Esophagus squamous epithelium (tissue), 5 donors: ENCODE results near the gene CADPS. TPM values are rescaled to one million over a fixed set of nuclear protein-coding genes. Genes with fewer than 3 reads are reported as not detected.

Source experiments
- DNase-seq: peaks from one replicate; lab custom pipeline; 2025; lab: John Stamatoyannopoulos, UW
- H3K27ac ChIP-seq, 4 donors: fragments of 200-600 bp; sonication (generic); one replicate each; pipeline ENCODE4 v1.5.1; 2016 to 2019; ENCODE audit warnings: mild to moderate bottlenecking in 1 of 4
- H3K27me3 ChIP-seq, 4 donors: fragments of 200-600 bp; sonication (generic); 1 replicate in 3 of 4; 2 replicates in 1 of 4; pipeline versions ENCODE4 v1.5.1 to v1.6.0; 2017 to 2021; ENCODE audit warnings: antibody characterized with exemption in 1 of 4
- H3K36me3 ChIP-seq, 3 donors: fragments of 200-600 bp; sonication (generic); one replicate each; pipeline ENCODE4 v1.5.1; 2016 to 2019
- H3K4me1 ChIP-seq, 3 donors: fragments of 200-600 bp; sonication (generic); one replicate each; pipeline ENCODE4 v1.5.1; 2017 to 2019
- H3K4me3 ChIP-seq, 4 donors: fragments of 200-600 bp; sonication (generic); 1 replicate in 3 of 4; 2 replicates in 1 of 4; pipeline ENCODE4 v1.5.1; 2016 to 2019; ENCODE audit warnings: mild to moderate bottlenecking in 2 of 4, moderate library complexity in 1 of 4
- H3K9me3 ChIP-seq, 3 donors: fragments of 200-600 bp; sonication (generic); one replicate each; pipeline ENCODE4 v1.5.1; 2016 to 2019
- CTCF ChIP-seq, 6 experiments: fragments of 450-650 bp in 4 of 6; fragments of 200-600 bp in 2 of 6; sonication (generic) in 2 of 6; IDR thresholded peaks; one replicate each; pipeline ENCODE4 v1.5.1; 2016 to 2019; ENCODE audit warnings: antibody characterized with exemption in 6 of 6, mild to moderate bottlenecking in 4 of 6, moderate library complexity in 4 of 6
- POLR2A ChIP-seq, 4 donors: fragments of 450-650 bp; IDR thresholded peaks; one replicate each; pipeline ENCODE4 v1.6.1; 2017; ENCODE audit warnings: antibody characterized with exemption in 4 of 4, mild to moderate bottlenecking in 4 of 4, moderate library complexity in 3 of 4
- WGBS, 2 donors: methylation state at CpG; one replicate each; pipeline ENCODE4 v1.1.5; 2018; 5-methylcytosine and 5-hydroxymethylcytosine counted together
- intact Hi-C: fragments of 100-400 bp; cut with DNase I; formaldehyde crosslinking; loops from one replicate; pipeline ENCODE4 v1.15.0; 2022
- total RNA-seq, 4 donors: library from RNA; depleted of rRNA; stranded (reverse); fragments of >200 nt; gene quantifications; one replicate each; pipeline ENCODE4 v1.1.0, GENCODE V29; 2016
- donor health status: DM: yes; HTN: yes; CAD: no.

The CADPS gene
- total RNA-seq, 4 donors from 2014 or later: 0.09 to 4.8 TPM; not detected in 2

GRCh38 chr3:62885136-62885535 lies 9.9 kb upstream of the CADPS start:
- Histone ChIP-seq H3K4me1 (no peaks in the 10 kb centered on the region), H3K4me3 (no peak overlapping the region), H3K9me3 (no peaks in the 10 kb centered on the region), H3K36me3 (no peaks in the 10 kb centered on the region), H3K27ac (no peak overlapping the region), H3K27me3 (peaks cover 0 to 4% (median 0%) of the 10 kb centered on the region in 4 donors)
- WGBS, 2 donors: 54 to 72% methylated on average over 2 of the region's 2 CpGs
- intact Hi-C loops: no loop called here
- no peak for DNase-seq
- TF ChIP-seq CTCF (IDR thresholded peaks at IDR 0.05) (no peak), POLR2A (IDR thresholded peaks at IDR 0.05) (no peak)

- Histone ChIP-seq H3K27me3 (peaks cover 0 to 4% (median 0%) of the 10 kb centered on the region in 4 donors), H3K4me3 (no peak overlapping the region), H3K9me3 (no peaks in the 10 kb centered on the region), H3K27ac (no peak overlapping the region), H3K4me1 (no peaks in the 10 kb centered on the region), H3K36me3 (no peaks in the 10 kb centered on the region)
- 16 to 17% methylated on average over 3 of the region's 3 CpGs for WGBS, 2 donors
- TF ChIP-seq CTCF (IDR thresholded peaks at IDR 0.05) (no peak), POLR2A (IDR thresholded peaks at IDR 0.05) (no peak)
- intact Hi-C loops: no loop called here
- no peak for DNase-seq
These were observed 9.1 kb upstream of the CADPS start for GRCh38 chr3:62884096-62884870.

GRCh38 chr3:62882676-62883200 lies 7.5 kb upstream of the CADPS start:
- intact Hi-C loops: no loop called here
- H3K4me1 ChIP-seq: no peaks in the 10 kb centered on the region
- H3K27me3 ChIP-seq: peaks cover 0 to 8% (median 0%) of the 10 kb centered on the region in 4 donors
- H3K36me3 ChIP-seq: no peaks in the 10 kb centered on the region
- no peaks in the 10 kb centered on the region for H3K9me3 ChIP-seq
- no peak for TF ChIP-seq POLR2A (IDR thresholded peaks at IDR 0.05)
- no peak for TF ChIP-seq CTCF (IDR thresholded peaks at IDR 0.05)
- WGBS, 2 donors: 61 to 71% methylated on average over 4 of the region's 4 CpGs
- no peak overlapping the region for H3K4me3 ChIP-seq
- DNase-seq: no peak
- no peak overlapping the region for H3K27ac ChIP-seq

GRCh38 chr3:62876064-62876463 lies 848 bp upstream of the CADPS start:
- no peak overlapping the region for H3K4me3 ChIP-seq
- H3K4me1 ChIP-seq: peaks cover 7 to 23% (median 9%) of the 10 kb centered on the region in 3 donors
- no peak for DNase-seq
- peaks cover 0 to 9% (median 0%) of the 10 kb centered on the region in 3 donors for H3K9me3 ChIP-seq
- no peak for TF ChIP-seq POLR2A (IDR thresholded peaks at IDR 0.05)
- intact Hi-C loops: loop anchor here (10.0 kb wide), 1 partner anchor 349 kb away; no protein-coding TSS in a partner anchor
- whole genome bisulfite sequencing, 2 donors: 10 to 20% methylated on average over 11 to 13 of the region's 17 CpGs
- H3K27me3 ChIP-seq: peaks cover 0 to 63% (median 12%) of the 10 kb centered on the region in 4 donors
- no peaks in the 10 kb centered on the region for H3K36me3 ChIP-seq
- no peak overlapping the region for H3K27ac ChIP-seq

- Histone ChIP-seq H3K9me3 (peaks cover 0 to 9% (median 0%) of the 10 kb centered on the region in 3 donors), H3K36me3 (no peaks in the 10 kb centered on the region), H3K27me3 (peaks cover 0 to 63% (median 12%) of the 10 kb centered on the region in 4 donors), H3K4me1 (peaks cover 7 to 23% (median 9%) of the 10 kb centered on the region in 3 donors), H3K27ac (no peak overlapping the region), H3K4me3 (peak overlapping the region in 3 of 4 donors; percentile 12 to 63 (median 48))
- TF ChIP-seq CTCF (IDR thresholded peaks at IDR 0.05) (no peak), POLR2A (IDR thresholded peaks at IDR 0.05) (no peak)
- no peak for DNase-seq
- WGBS, 2 donors: 13 to 14% methylated on average over 6 to 13 of the region's 18 CpGs
- intact Hi-C loops: loop anchor here (10.0 kb wide), 1 partner anchor 349 kb away; no protein-coding TSS in a partner anchor
These were observed 364 bp upstream of the CADPS start for GRCh38 chr3:62875558-62876002.
